RWPE2 (cell line): ENCODE results near the gene PPP1R11.

ENCODE experiments used
- ATAC-seq: fragments of 200-7000 bp; cut with Tn5 transposase; 3 replicates; pipeline ENCODE4 v1.9.1; 2021; ENCODE audit warnings: low read depth
- DNase-seq: peaks from one replicate; pipeline ENCODE4 v3.0.0-alpha.2; 2020; ENCODE audit warnings: low spot score
- H3K27ac ChIP-seq: fragments of 450-650 bp; 2 replicates; pipeline ENCODE4 v1.5.1; 2017; ENCODE audit warnings: mild to moderate bottlenecking; ENCODE audit not compliant: poor library complexity, severe bottlenecking
- H3K27me3 ChIP-seq: fragments of 250-450 bp; sonication (Bioruptor Pico); 2 replicates; pipeline ENCODE4 v1.5.1; 2021; ENCODE audit warnings: mild to moderate bottlenecking, moderate library complexity; ENCODE audit not compliant: insufficient read depth, poor library complexity, severe bottlenecking
- H3K36me3 ChIP-seq: fragments of 250-450 bp; sonication (Bioruptor Pico); 2 replicates; pipeline ENCODE4 v1.5.1; 2020; ENCODE audit warnings: low read depth, mild to moderate bottlenecking, moderate library complexity
- H3K4me1 ChIP-seq: fragments of 250-450 bp; sonication (Bioruptor Pico); 2 replicates; pipeline ENCODE4 v1.5.1; 2021; ENCODE audit warnings: mild to moderate bottlenecking, moderate library complexity; ENCODE audit not compliant: insufficient read depth, poor library complexity, severe bottlenecking
- H3K4me3 ChIP-seq: fragments of 250-450 bp; sonication (Bioruptor Pico); 2 replicates; pipeline ENCODE4 v1.5.1; 2021; ENCODE audit warnings: mild to moderate bottlenecking, moderate library complexity; ENCODE audit not compliant: severe bottlenecking
- H3K9me3 ChIP-seq: fragments of 250-450 bp; sonication (Bioruptor Pico); 2 replicates; pipeline ENCODE4 v1.5.1; 2021; ENCODE audit warnings: mild to moderate bottlenecking, moderate library complexity; ENCODE audit not compliant: severe bottlenecking
- CTCF ChIP-seq: fragments of 450-650 bp; IDR thresholded peaks from one replicate; pipeline ENCODE4 v1.5.1; 2017; ENCODE audit warnings: mild to moderate bottlenecking, moderate library complexity; ENCODE audit not compliant: poor library complexity, severe bottlenecking

The PPP1R11 gene

GRCh38 chr6:30073489-30074235, 6.7 kb downstream of the PPP1R11 start:
- ATAC-seq = no peak
- no peak for DNase-seq
- H3K4me1 ChIP-seq = peaks cover 15% of the 10 kb centered on the region
- H3K4me3 ChIP-seq = peak overlapping the region; percentile 47
- H3K36me3 ChIP-seq = peaks cover under 1% of the 10 kb centered on the region; the same call in 1 of the 2 replicates
- no peaks in the 10 kb centered on the region for H3K9me3 ChIP-seq
- no peak overlapping the region for H3K27ac ChIP-seq
- no peak for TF ChIP-seq CTCF
- no peaks in the 10 kb centered on the region for H3K27me3 ChIP-seq

- H3K36me3 ChIP-seq = no peaks in the 10 kb centered on the region; the same call in 1 of the 2 replicates
- TF ChIP-seq CTCF = no peak
- ATAC-seq = peak; percentile 34
- H3K9me3 ChIP-seq = no peaks in the 10 kb centered on the region
- H3K27ac ChIP-seq = peak overlapping the region; percentile 85
- no peaks in the 10 kb centered on the region for H3K27me3 ChIP-seq
- peaks cover 15% of the 10 kb centered on the region for H3K4me1 ChIP-seq
- H3K4me3 ChIP-seq = peak overlapping the region; percentile 47
- DNase-seq = no peak
These were observed 7.5 kb downstream of the PPP1R11 start for GRCh38 chr6:30074331-30075093.

GRCh38 chr6:30075094-30075789, 8.2 kb downstream of the PPP1R11 start, which contains the start of gene RNF39:
TSS of gene RNF39 (minus strand) at chr6:30075769. CDS start at chr6:30075585, 184 bp downstream.
- no peak for TF ChIP-seq CTCF
- peak within 1 kb of the TSS; percentile 85 for H3K27ac ChIP-seq
- H3K9me3 ChIP-seq = no peaks in the 10 kb centered on the region
- peaks cover 15% of the 10 kb centered on the region for H3K4me1 ChIP-seq
- H3K27me3 ChIP-seq = no peaks in the 10 kb centered on the region
- no peak for DNase-seq
- peak; percentile 3; the same call in 2 of the 3 replicates for ATAC-seq
- H3K36me3 ChIP-seq = no peaks in the 10 kb centered on the region; the same call in 1 of the 2 replicates
- peak within 1 kb of the TSS; percentile 47 for H3K4me3 ChIP-seq

GRCh38 chr6:30075790-30076732, 9.1 kb downstream of the PPP1R11 start:
- peak; percentile 77 for ATAC-seq
- TF ChIP-seq CTCF = peak; percentile 79
- peak overlapping the region; percentile 47 for H3K4me3 ChIP-seq
- H3K27ac ChIP-seq = peak overlapping the region; percentile 85
- H3K4me1 ChIP-seq = peaks cover 15% of the 10 kb centered on the region
- H3K27me3 ChIP-seq = no peaks in the 10 kb centered on the region
- peak; percentile 93 for DNase-seq
- H3K9me3 ChIP-seq = no peaks in the 10 kb centered on the region
- no peaks in the 10 kb centered on the region for H3K36me3 ChIP-seq
